NCI-H2196 (cell line): ENCODE measurements around the gene TBC1D4.

Experiments
- DNase-seq: peaks from one replicate; lab custom pipeline; 2025; ENCODE audit not compliant: unreplicated experiment; lab: John Stamatoyannopoulos, UW

The TBC1D4 gene, protein sequence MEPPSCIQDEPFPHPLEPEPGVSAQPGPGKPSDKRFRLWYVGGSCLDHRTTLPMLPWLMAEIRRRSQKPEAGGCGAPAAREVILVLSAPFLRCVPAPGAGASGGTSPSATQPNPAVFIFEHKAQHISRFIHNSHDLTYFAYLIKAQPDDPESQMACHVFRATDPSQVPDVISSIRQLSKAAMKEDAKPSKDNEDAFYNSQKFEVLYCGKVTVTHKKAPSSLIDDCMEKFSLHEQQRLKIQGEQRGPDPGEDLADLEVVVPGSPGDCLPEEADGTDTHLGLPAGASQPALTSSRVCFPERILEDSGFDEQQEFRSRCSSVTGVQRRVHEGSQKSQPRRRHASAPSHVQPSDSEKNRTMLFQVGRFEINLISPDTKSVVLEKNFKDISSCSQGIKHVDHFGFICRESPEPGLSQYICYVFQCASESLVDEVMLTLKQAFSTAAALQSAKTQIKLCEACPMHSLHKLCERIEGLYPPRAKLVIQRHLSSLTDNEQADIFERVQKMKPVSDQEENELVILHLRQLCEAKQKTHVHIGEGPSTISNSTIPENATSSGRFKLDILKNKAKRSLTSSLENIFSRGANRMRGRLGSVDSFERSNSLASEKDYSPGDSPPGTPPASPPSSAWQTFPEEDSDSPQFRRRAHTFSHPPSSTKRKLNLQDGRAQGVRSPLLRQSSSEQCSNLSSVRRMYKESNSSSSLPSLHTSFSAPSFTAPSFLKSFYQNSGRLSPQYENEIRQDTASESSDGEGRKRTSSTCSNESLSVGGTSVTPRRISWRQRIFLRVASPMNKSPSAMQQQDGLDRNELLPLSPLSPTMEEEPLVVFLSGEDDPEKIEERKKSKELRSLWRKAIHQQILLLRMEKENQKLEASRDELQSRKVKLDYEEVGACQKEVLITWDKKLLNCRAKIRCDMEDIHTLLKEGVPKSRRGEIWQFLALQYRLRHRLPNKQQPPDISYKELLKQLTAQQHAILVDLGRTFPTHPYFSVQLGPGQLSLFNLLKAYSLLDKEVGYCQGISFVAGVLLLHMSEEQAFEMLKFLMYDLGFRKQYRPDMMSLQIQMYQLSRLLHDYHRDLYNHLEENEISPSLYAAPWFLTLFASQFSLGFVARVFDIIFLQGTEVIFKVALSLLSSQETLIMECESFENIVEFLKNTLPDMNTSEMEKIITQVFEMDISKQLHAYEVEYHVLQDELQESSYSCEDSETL (N-terminal part only)

DNA sequence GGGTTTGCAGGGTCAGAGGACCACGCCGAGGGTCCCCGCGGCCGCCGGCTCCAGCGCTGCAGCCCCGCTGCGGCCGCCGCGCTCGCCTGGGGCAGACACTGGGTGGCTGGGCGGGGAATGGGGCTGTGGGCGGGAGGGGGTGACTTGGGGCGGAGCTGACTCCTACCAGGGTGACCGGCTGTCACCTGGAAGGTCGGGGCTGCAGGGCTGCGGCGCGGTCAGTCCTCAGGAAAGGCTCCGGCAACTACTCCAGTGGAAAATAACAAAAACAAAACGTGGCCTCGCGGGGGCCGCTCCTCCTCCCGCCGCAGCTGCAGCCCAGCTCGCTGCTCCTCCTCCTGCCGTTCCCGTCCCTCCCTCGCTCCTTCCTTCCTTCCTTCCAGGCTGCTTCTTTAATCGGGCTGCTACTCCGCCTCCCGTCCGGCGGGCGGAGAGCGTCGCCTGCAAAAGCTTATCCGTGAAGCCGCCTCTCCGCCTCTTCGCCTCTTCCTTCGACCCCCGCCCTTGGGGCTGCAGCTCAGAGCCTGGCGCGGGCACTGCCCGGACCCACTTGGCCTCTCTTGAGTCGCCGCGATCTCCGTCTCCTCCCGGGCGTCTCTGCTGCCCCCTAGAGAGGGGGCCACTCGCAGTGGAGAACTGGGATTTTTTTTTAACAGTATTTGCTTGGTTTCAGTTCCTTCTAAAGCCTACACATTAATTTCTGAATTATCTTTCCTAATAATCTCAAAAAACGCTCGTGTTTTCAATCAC, at the start of gene TBC1D4:
Gene TBC1D4 (minus strand): TSS at position 100 of the 750 bp plus-strand sequence. CDS start 402 bp downstream, outside the sequence.
- peak; percentile 57 for DNase-seq

DNA sequence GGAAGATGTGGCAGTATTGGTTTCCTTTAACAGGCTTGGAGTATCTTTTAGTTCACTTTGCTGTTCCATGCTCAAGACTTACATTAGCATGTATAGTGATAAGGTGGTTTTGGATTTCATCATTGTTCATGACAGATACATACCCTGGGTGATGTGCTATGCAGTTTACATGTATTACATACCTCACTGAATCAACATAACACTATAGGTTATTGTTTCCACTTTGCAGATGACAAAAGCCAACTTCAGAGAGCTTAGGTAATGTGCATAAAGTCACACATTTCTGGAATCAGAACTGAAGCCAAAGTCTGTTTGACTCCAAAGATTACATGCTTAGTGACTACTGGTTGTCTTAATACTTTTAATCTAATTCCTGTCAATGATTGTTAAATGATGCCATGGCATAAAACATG, 48.6 kb upstream of the TBC1D4 start:
- DNase-seq: no peak

DNA sequence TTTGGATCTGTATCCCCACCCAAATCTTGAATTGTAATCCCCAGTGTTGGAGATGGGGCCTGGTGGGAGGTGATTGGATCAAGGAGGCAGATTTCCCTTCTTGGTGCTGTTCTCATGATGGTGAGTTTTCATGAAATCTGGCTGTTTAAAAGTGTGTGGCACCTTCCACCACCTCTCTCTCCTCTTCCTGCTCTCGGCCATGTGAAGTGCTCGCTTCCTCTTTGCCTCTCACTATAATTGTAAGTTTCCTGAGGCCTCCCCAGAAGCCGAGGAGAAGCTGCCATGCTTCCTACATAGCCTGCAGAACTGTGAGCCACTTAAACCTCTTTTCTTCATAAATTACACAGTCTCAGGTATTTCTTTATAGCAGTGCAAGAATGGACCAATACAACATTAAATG, 40.0 kb upstream of the TBC1D4 start:
- no peak for DNase-seq

DNA sequence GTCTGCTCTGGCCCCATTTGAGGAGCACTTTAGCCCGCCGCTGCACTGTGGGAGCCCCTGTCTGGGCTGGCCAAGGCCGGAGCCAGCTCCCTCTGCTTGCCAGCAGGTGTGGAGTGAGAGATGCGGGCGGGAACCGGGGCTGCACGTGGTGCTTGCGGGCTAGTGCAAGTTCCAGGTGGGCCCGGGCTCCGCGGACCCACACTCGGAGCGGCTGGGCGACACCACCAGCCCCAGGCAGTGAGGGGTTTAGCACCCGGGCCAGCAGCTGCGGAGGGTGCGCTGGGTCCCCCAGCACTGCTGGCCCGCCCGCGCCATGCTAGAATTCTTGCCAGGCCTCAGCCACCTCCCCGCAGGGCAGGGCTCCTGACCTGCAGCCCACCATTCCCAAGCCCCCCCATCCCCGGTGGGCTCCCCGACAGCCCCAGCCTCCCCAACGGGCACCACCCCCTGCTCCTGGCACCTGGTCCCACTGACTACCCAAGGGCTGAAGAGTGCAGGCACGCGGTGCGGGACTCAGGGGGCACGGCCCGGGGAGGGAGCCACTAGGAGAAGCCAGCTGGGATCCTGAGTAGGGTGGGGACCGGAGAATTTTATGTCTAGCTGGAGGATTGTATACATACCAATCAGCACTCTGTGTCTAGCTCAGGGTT, 36.6 kb upstream of the TBC1D4 start:
- no peak for DNase-seq

DNA sequence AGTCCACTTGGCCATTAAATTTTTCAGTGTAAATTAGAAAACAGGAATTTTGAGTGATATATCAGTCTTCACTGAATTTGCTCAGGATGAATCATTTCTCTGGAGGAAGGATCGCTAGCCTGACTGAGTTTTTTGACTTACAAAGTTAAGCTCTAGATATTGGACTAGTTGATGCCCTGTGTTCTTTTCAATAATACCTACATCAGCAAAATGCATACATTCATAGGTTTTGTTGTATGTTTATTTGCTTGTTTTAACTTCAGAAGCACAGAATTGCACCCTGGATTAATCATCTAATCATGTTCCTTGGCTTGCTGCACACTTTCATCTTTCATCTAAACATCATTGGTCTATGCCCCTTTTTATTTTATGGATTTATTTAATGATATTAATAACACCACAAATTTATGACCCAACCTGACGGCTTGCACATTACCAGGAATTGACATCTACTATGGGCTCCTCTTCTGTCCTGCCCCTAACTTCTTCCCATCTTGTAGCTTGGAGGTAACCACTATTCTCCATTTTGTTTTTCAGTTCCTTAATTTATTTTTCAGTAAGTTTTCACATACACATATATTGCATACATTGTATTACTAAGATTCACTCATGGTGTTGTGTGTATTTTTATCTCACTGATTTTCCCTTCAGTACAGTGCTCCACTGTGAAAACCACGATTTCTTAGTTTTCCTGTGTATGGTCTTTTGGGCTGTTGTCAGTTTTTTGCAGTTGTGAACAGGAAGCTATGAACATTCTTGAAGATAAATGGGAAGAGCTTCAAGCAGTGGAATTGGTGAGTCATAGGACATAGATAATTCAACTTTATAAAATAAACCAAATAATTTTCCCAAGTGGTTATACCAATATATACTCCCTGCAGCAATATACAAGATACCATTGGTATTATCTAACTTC, 32.4 kb upstream of the TBC1D4 start:
- no peak for DNase-seq

DNA sequence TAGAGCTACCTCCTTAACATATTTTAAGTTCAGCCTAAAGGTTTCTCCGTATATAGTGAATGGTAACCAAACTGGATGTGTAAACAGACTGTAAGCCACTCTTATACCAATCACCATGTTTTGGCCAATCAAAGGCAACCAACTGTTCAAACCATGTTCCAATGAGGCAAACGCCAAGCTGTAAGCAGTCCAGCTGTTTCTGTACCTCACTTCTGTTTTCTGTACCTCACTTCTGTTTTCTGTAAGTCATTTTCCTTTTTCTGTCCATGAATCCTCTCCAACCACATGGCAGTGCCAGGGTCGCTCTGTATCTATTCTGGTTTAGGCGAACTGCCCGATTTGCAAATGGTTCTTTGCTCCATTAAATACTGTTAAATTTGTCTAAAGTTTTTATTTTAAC, 31.3 kb upstream of the TBC1D4 start:
- DNase-seq: no peak

DNA sequence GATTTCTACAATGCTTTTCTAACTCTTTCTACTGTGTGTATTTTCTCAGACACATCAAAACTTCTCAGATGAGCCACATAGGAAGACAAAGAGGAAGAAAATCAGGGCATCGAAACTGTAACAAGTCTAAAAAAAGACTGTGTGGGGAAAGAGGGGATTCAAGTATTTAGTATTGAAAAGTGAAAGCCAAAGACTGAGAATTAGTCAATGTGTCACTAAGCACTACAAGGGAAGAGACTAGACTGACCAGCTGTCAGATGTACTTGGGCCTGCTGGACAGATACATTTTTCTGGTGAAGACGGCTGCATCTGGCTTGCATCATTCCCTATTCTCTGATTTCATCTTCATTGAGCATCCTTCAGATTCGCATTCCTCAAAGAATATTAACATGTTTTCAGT, 30.3 kb upstream of the TBC1D4 start:
- no peak for DNase-seq

DNA sequence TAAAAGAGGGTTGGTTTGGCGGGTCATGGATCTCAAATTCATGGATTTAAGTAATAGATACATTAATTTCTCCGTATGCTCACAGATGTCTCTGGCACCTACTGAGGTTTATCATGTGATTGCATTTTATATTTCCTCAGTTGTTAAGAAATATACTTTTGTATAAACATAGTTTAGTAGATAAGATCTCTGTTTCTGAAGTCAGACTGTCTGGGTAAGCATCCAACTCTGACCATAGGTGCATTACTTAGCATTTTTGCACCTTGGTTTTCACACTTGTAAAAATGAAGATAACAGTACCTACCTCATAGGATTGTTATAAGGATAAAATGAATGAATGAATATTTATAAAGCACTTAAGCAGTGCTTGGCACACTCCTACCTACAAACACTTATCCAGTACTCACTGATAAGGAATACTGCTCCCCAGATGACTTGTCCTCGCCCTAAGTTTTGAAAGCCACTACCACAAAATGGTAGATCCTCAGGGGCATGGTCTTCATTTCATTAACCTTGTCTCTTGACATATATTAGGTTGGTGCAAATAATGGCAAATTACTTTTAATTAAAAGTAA, 29.2 kb upstream of the TBC1D4 start:
- DNase-seq: no peak

DNA sequence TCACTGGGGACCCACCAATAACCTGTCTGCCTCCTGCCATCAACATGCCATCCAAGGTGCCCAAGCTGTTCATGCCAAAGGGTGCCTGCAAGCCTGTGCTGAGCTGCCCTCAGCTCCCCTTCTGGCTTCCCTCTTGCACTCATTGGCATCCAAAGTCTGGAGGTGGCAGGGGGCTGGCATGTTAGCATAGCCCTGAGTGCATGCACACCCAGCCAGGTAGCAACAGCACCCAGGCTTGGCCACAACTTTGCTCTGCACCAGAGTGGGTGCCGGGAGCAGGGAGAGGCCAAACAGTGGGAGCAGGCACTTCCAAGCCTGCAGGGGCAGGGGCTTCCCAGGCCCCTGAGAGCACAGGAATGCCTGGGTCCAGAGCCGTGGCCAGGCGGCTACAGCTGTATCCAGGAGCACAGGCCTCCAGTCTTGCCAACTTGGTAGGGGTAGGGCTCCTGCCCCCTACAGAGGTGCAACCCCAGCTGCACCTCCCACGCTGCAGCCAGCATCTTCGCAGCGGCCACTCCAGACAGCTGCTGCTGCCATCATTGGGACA, 26.1 kb upstream of the TBC1D4 start:
- DNase-seq: no peak

DNA sequence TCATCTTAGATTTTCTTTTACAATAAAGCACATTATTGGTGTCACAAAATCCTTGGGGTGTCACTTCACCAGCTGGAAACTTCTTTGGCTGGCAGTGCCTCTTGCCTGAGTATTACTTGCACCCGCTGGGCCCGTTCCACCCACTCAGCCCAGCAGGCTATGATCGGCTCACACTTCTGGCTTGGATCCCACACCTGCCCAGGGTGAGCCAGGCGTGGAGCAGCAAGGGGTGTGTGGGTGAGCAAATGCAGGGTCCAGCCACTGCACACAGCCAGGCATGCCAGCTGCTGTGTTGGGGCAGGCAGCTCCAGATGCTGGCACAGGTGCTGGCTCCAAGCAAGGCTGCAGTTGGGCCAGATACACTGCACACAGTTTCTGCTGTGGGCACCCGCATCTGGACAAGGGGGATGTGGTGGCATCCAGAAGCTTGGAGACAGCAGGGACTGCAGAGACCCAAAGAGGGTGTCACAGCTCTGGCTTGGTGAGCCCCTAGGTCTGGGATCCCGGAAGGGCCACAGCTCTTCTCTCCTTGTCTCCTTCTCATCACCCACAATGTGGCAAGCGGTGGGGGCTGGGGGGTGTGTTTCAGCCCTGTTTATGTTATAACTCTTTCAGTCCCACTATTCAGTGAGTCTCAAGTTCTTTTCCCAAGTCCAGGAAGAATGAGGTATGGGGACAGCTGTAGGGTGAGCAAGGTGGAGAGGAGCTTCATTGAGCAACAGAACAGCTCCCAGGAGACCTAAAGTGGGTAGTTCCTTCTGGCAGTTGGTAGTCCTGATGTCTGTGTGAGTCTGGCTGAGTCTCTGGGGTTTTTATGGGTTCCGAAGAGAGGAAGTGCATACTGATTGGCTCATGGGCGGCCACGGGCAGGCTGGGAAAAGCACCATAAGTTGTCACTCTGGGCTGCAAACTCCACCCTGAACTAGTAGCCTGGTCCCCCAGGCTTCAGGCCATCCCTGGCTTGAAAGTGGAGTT, 25.3 kb upstream of the TBC1D4 start:
- DNase-seq: no peak

DNA sequence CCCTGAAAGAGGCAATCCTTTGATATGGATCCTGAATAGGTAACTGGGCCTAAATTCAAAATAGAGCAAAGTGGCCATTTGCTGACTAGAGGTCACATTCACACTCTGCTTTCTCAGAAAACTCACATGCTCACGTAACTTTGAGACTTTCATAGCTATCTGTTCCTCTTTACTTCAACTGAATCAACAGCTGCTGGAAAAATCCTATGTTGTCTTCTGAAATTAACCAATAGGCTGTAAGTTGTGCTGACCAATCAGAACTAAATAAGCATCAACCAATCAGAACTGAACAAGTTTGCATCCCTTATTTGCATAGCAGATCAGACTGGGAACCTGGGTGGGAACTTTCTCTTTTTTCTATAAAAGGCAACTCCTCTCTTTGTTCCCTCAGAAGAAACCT, 24.0 kb upstream of the TBC1D4 start:
- DNase-seq: no peak

DNA sequence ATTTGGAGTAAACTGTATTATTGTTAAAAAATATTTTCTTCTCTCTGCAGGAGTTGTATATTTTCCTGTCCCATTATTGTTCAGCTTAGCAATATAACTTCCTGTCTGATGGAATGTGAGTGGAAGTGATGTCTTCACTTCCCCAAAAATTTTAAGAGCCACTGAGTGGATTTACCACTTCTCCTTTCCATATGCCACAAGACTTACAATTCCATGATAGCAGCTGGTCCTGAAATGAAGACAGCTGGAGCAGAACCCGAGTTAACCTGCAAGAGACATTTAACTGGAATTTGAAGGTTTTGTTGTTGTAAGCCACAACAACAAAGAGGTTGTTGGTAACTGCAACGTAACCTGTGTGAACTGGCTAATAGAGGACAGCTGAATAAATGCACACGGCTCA, 23.4 kb upstream of the TBC1D4 start:
- no peak for DNase-seq

DNA sequence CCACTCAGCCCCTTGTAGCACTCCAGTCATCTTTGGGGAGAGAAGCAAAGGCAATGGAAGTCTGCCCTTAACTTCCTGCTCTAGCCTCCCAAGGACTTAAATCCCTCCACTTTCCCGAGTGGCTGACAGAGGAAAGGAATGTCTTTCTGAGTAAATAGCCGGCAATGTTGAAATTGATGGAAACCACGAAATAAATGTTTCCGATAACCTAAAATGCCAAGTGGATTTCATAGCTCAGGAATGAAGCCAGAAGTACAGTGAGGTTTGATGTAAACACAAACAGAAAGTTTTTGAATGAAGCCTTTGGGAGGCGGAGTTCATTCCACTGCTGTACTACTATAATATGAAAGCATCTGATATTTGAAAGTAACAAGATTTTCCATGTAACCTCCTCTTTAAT, 14.0 kb upstream of the TBC1D4 start:
- no peak for DNase-seq

DNA sequence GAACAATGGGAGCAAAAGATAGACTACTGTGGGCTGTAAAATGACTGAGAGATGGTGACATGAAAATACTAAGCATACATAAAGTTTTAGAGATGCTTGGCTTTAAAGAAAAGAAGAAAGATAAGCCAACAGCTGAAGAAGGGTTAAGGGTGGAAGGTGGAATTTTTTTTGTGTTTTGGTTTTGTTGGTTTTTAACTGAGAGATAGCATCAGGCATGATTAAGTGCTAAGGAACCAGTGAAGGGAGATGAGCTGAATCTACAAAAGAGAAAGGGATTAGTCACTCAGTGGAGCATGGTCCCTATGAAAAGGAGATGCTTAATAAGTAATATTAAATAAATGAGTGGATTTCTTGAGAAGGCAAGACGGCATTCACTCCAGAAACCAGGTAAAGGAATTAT, 12.5 kb upstream of the TBC1D4 start:
- no peak for DNase-seq

DNA sequence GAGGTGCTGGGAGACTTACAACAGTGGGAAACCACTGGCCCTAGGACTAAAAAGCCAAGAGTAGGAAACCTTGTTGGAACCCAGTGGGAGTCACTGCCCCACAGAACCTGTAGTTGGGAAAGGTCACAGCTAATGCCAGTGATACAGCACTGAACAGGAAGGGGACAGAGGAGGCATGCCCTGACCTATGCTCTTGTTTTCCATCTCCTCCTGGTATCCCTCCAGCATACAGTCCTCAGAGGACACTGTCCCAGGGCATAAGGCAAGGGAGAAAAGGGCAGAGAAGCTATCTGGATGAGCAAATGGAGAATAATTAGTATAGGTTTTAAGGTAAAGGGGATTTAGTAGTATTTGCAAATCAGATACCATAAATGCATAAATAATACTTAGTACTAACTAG, 11.2 kb upstream of the TBC1D4 start:
- DNase-seq: no peak

DNA sequence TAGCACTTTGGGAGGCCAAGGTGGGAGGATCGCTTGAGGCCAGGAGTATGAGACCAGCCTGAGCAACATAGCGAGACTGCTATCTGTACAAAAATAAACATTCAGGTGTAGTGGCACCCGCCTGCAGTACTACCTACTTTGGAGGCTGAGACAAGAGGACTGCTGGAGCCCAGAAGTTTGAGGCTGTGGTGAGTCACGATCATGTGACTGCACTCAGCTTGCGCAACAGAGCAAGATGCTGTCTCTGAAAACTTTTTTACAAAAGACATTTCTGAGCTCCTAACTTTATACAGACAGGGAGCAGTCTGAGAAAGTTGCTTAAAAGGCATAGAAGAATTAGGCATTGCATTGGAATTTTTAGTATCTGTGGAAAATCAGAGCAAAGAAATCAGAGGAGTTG, 10.4 kb upstream of the TBC1D4 start:
- no peak for DNase-seq

DNA sequence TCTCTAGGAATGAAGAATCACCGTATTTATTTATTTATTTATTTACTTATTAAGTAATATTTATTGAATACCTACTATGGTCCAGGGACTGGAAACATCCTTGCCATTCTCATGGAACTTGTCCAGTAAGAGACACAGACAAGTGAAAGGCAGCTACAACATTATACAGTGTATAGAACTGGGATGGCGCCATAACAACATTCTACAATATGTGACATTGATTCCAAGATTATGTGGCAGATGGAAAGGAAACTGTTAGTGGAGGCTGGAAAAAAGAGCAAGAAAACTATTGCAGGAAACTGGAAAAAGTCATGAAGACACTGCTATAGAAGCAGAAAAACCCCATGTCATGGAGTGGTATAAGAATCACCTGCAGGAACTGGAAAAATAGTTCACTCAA, 9.4 kb upstream of the TBC1D4 start:
- DNase-seq: no peak
